Effector memory CD4-positive, alpha-beta T cell (primary cell): Measurements from ENCODE around the gene OLFML2B.

Experiments
- DNase-seq, 3 donors: peaks; one replicate each; pipeline ENCODE4 v3.0.0-alpha.2; 2020
- H3K27ac ChIP-seq: 2 replicates; pipeline ENCODE4 v1.7.0; 2013; ENCODE audit warnings: mild to moderate bottlenecking, low read length, moderate library complexity; ENCODE audit not compliant: insufficient read depth, poor library complexity, severe bottlenecking
- H3K27me3 ChIP-seq: replicated peaks from 2 replicates; pipeline ENCODE4 v1.7.0; 2013; ENCODE audit warnings: mild to moderate bottlenecking, low read length; ENCODE audit not compliant: insufficient read depth, control insufficient read depth, poor library complexity, severe bottlenecking
- H3K36me3 ChIP-seq: 2 replicates; pipeline ENCODE4 v1.7.0; 2013; ENCODE audit warnings: mild to moderate bottlenecking, low read length, moderate library complexity; ENCODE audit not compliant: control insufficient read depth, insufficient read depth
- H3K4me1 ChIP-seq: 2 replicates; pipeline ENCODE4 v1.7.0; 2013; ENCODE audit warnings: low read length, mild to moderate bottlenecking; ENCODE audit not compliant: control insufficient read depth, insufficient read depth, poor library complexity, severe bottlenecking
- H3K4me3 ChIP-seq: 2 replicates; pipeline ENCODE4 v1.7.0; 2013; ENCODE audit warnings: low read length, low read depth, mild to moderate bottlenecking; ENCODE audit not compliant: insufficient read depth, poor library complexity, severe bottlenecking
- H3K9me3 ChIP-seq: 2 replicates; pipeline ENCODE4 v1.7.0; 2013; ENCODE audit warnings: mild to moderate bottlenecking, low read length, moderate library complexity; ENCODE audit not compliant: control insufficient read depth

The OLFML2B gene

GRCh38 chr1:162011337-162012012, 12.2 kb downstream of the OLFML2B start:
- Histone ChIP-seq H3K4me3 (no peak overlapping the region), H3K27me3 (no peaks in the 10 kb centered on the region), H3K27ac (no peak overlapping the region), H3K9me3 (no peaks in the 10 kb centered on the region), H3K36me3 (no peaks in the 10 kb centered on the region), H3K4me1 (no peaks in the 10 kb centered on the region)
- no peak for DNase-seq

GRCh38 chr1:162010175-162010506, 13.5 kb downstream of the OLFML2B start:
- H3K4me3 ChIP-seq: no peak overlapping the region

DNA sequence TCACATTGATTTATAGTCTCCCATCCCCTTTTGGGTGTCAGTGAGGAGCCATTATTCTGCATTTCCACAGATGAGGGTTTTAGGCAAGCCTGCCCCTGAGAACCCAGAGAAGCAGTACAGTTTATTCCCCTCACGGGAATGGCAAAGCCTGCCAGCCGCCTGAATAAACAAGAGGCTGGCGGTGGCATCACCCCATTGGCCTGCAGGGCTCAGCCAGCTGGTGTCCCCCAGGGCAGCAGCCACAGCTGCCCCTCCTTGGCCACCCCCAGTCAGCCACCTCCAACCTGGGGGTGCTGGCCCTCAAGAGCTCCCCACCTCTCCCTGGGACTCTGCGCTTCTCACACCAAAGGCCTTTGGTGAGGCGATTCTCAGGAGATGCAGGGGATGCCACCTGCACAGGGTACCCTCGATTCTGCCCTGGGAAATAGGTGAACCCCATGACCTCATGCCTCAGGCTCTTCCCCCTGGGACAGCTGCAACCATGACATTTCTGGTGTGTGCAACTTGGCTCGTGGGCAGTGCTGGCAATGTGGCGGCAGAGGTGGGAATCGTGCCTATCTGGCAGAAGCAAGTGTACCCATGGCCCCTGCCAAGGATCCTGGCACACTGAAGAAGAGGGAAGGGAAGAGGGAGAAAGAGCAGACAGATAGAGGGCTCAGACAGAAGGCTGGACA, 14.0 kb downstream of the OLFML2B start:
- H3K9me3 ChIP-seq: no peaks in the 10 kb centered on the region
- no peaks in the 10 kb centered on the region for H3K27me3 ChIP-seq

More at GRCh38 chr1:162010175-162010506, 13.5 kb downstream of the OLFML2B start:
- no peak for DNase-seq
- H3K4me1 ChIP-seq: no peaks in the 10 kb centered on the region
- no peak overlapping the region for H3K27ac ChIP-seq
- no peaks in the 10 kb centered on the region for H3K27me3 ChIP-seq
- H3K9me3 ChIP-seq: no peaks in the 10 kb centered on the region
- no peaks in the 10 kb centered on the region for H3K36me3 ChIP-seq

GRCh38 chr1:162008799-162009198, 14.9 kb downstream of the OLFML2B start:
- Histone ChIP-seq H3K4me3 (no peak overlapping the region), H3K36me3 (no peaks in the 10 kb centered on the region), H3K27me3 (no peaks in the 10 kb centered on the region), H3K4me1 (no peaks in the 10 kb centered on the region), H3K9me3 (no peaks in the 10 kb centered on the region), H3K27ac (no peak overlapping the region)
- DNase-seq: no peak

More for the DNA sequence above, 14.0 kb downstream of the OLFML2B start:
- Histone ChIP-seq H3K4me1 (no peaks in the 10 kb centered on the region), H3K36me3 (no peaks in the 10 kb centered on the region), H3K4me3 (no peak overlapping the region), H3K27ac (no peak overlapping the region)
- no peak for DNase-seq

GRCh38 chr1:162007466-162007865, 16.2 kb downstream of the OLFML2B start:
- Histone ChIP-seq H3K4me3 (no peak overlapping the region), H3K36me3 (no peaks in the 10 kb centered on the region), H3K27me3 (no peaks in the 10 kb centered on the region), H3K9me3 (no peaks in the 10 kb centered on the region), H3K27ac (no peak overlapping the region), H3K4me1 (no peaks in the 10 kb centered on the region)
- no peak for DNase-seq

GRCh38 chr1:162006081-162006480, 17.6 kb downstream of the OLFML2B start:
- Histone ChIP-seq H3K36me3 (no peaks in the 10 kb centered on the region), H3K27me3 (no peaks in the 10 kb centered on the region), H3K9me3 (no peaks in the 10 kb centered on the region)

DNA sequence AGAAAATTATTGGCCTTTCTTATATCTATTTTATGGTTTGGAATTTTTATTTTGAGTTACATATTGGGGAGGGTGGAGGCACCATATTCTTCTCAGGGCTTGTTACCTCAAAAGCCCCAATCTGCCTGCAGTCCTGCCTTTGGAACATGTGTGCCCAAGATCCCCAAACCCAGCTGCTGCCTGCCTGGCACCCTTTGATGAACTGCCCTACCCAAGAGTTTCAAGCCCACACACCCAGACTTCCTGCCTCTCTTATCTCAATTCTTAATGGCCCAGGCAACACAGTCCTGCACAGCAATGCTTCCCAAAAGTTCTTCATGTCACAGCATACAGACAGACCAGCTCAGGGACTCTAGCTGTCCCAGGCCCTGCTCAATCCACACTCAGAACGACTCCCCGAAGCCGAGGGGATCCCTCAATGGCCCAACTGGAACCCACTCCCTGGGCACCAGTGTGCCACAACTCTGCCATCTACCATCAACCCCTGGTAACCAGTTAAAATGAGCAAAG, 19.2 kb downstream of the OLFML2B start:
- Histone ChIP-seq H3K4me1 (no peaks in the 10 kb centered on the region), H3K27ac (no peak overlapping the region), H3K4me3 (no peak overlapping the region), H3K9me3 (no peaks in the 10 kb centered on the region), H3K36me3 (no peaks in the 10 kb centered on the region), H3K27me3 (no peaks in the 10 kb centered on the region)
- DNase-seq: no peak

More at GRCh38 chr1:162006081-162006480, 17.6 kb downstream of the OLFML2B start:
- H3K4me1 ChIP-seq: no peaks in the 10 kb centered on the region
- H3K4me3 ChIP-seq: no peak overlapping the region
- DNase-seq: no peak
- no peak overlapping the region for H3K27ac ChIP-seq

DNA sequence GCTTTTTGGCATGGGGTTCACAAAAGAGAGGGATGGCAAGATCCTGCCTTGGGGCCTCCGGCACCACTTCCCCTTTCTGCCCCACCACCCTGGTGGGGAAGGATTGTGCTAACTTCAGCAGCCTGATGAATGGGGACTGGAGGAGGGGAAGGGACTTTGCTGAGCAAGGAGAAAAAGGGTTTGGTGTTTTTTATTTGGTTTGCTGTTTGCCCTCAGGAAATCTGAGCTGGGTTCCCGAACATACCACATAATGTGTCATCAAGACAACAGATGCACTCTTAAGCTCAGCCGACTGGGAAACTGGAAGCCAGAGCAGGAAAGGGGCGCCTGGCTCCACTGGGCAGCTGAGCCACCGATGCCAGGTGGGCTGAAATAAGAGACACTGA, 19.8 kb downstream of the OLFML2B start:
- Histone ChIP-seq H3K27me3 (no peaks in the 10 kb centered on the region), H3K27ac (no peak overlapping the region), H3K36me3 (no peaks in the 10 kb centered on the region), H3K4me3 (no peak overlapping the region), H3K4me1 (no peaks in the 10 kb centered on the region), H3K9me3 (no peaks in the 10 kb centered on the region)
- no peak for DNase-seq

DNA sequence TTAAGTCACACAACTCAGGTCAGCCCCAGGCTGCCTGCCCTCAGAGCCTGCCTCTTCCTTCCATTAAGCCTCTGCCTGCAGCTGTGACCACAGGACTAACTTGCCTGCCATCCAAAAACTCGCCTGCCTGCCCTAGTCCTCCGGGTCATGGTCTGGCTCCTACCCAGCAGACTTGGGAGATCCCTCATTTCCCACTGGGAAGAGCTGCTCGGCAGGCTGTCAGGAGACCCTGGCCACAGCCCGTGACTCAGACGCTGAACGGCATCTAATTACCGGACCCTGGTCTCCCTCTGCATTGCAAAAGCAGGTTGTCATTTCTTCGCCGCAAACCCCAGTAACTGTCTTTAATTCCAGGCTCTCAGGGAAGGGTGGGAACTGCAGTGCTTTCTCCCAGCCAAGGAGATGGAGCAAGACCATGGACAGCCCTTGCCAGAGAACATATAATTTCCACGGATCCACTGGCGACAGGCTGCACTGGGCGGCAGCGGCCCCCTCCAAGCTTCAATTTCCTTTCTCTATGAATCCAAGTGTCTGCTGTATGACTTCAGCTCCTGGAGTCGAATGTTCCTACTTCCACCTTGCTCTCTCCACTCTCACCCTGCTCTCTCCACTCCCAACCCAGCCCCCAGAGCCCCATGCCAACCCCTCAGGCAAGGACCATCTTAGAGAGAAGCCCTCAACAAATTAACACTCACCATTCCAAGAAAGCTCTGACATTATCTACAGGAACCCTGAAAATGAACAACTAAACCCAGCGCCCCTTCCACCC, 20.4 kb downstream of the OLFML2B start:
- no peaks in the 10 kb centered on the region for H3K36me3 ChIP-seq
- no peak for DNase-seq
- no peak overlapping the region for H3K27ac ChIP-seq
- no peaks in the 10 kb centered on the region for H3K27me3 ChIP-seq
- H3K9me3 ChIP-seq: no peaks in the 10 kb centered on the region
- no peak overlapping the region for H3K4me3 ChIP-seq
- H3K4me1 ChIP-seq: no peaks in the 10 kb centered on the region

DNA sequence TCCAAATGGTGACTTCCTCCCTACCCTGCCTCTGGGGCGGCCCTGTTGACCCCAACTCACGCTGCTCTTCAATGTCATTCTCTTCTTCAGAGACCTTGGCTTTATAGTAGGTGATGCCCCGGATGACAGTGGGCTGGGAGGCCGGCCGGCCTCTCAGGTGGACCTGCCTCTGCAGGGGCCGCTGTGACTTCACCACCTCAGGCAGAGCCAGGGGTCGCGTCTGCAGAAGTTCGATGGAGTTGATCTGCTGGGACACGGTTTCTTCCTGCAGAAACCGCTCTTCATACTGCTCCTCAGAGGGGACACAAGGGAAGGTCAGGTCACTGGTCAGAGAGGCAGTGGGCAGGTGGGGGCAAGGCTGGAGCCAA, 23.6 kb downstream of the OLFML2B start:
- Histone ChIP-seq H3K4me3 (no peak overlapping the region), H3K36me3 (no peaks in the 10 kb centered on the region), H3K9me3 (no peaks in the 10 kb centered on the region), H3K27me3 (no peaks in the 10 kb centered on the region), H3K4me1 (no peaks in the 10 kb centered on the region), H3K27ac (no peak overlapping the region)
- DNase-seq: no peak
